ENCODE results near the gene KIAA1217.

GRCh38 chr10:24370877-24371276 is 161.9 kb downstream of the KIAA1217 start:
- TF ChIP-seq EP300 (IDR thresholded peaks at IDR 0.05; ENCODE audit: borderline replicate concordance in 1 of 2, low read depth in 1 of 2, low read length in 1 of 2) = no peak
- TF ChIP-seq PBX3 (IDR thresholded peaks at IDR 0.05) = no peak
- TF ChIP-seq POLR2AphosphoS5 (IDR thresholded peaks at IDR 0.05; ENCODE audit: low read depth, low read length) = no peak
- no peak for TF ChIP-seq MXI1 (IDR thresholded peaks at IDR 0.05; ENCODE audit: low read depth, low read length)
- TF ChIP-seq CTCF (IDR thresholded peaks at IDR 0.05) = no peak
